ENCODE data around the gene MKNK2.

GRCh38 chr19:2044709-2045500 lies 6.1 kb downstream of the MKNK2 start:
- TF ChIP-seq CTCF (IDR thresholded peaks at IDR 0.05; ENCODE audit: low read length) (no peak), EZH2 (IDR thresholded peaks at IDR 0.05; ENCODE audit: borderline replicate concordance, low read length) (no peak)

Measured in OCI-LY1 (cell line).